ENCODE measurements around the gene SNAI1.
"Not testable (repeated sequence)": the region's sequence is repeated elsewhere in the genome, so short reads cannot be mapped to it uniquely, and the experiment has no call there.

SNAI1 gene

DNA sequence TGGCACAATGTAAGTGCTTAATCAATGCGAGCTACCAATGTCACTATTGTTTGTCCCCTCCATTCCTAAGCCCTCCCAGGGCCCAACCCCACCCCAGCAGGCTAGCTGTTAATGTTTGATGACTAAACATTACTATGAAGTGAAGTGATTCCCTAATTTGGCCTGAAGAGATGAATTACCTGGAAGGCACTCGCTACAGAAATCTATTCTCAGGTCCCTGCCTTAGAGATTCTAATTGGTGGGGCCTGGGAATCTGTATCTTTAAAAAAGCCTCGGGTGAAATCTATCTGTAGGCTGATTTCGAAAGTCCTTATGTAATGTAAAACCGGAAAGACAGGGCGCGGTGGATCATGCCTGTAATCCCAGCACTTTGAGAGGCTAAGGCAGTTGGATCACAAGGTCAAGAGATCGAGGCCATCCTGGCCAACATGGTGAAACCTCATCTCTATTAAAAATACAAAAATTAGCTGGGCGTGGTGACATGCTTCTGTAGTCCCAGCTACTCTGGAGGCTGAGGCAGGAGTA is 16.9 kb upstream of the SNAI1 start:
- Histone ChIP-seq H3K9ac (ENCODE audit: low read length) (no peak overlapping the region), H3K4me1 (ENCODE audit: control insufficient read depth, insufficient read depth, low read length) (no peaks in the 10 kb centered on the region)

DNA sequence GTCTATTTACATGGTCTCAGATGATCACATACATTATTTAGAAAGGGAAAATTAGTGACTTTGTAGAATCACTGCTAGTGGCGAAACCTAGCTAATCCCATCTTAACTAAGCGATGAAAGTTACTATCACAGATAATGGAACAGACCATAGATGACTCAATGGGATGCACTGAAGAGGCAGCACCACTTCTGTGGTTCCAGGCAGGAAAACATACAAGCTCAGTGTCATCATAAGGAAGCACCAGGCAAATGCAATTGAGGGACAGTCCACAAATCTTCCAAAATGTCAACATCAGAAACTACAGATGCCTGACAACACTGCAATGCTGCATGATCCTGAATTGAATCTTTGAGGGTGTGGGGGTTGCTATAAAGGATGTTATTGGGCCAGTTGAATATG is 15.9 kb upstream of the SNAI1 start:
- H3K27me3 ChIP-seq (ENCODE audit: control insufficient read depth, insufficient read depth, low read length): no peaks in the 10 kb centered on the region
- H3K36me3 ChIP-seq (ENCODE audit: control insufficient read depth, insufficient read depth, low read length): no peaks in the 10 kb centered on the region
- no peak overlapping the region for H3K27ac ChIP-seq (ENCODE audit: low read depth, low read length)
- no peak overlapping the region for H3K4me3 ChIP-seq (ENCODE audit: low read depth, low read length)
- H3K4me1 ChIP-seq (ENCODE audit: control insufficient read depth, insufficient read depth, low read length): no peaks in the 10 kb centered on the region
- H3K9me3 ChIP-seq (ENCODE audit: control insufficient read depth, insufficient read depth, low read depth, low read length): no peaks in the 10 kb centered on the region
- no peak overlapping the region for H3K9ac ChIP-seq (ENCODE audit: low read length)

More for the DNA sequence above, 16.9 kb upstream of the SNAI1 start:
- Histone ChIP-seq H3K4me3 (ENCODE audit: low read depth, low read length) (no peak overlapping the region), H3K27ac (ENCODE audit: low read depth, low read length) (no peak overlapping the region), H3K9me3 (ENCODE audit: control insufficient read depth, insufficient read depth, low read depth, low read length) (no peaks in the 10 kb centered on the region), H3K36me3 (ENCODE audit: control insufficient read depth, insufficient read depth, low read length) (no peaks in the 10 kb centered on the region), H3K27me3 (ENCODE audit: control insufficient read depth, insufficient read depth, low read length) (no peaks in the 10 kb centered on the region)

DNA sequence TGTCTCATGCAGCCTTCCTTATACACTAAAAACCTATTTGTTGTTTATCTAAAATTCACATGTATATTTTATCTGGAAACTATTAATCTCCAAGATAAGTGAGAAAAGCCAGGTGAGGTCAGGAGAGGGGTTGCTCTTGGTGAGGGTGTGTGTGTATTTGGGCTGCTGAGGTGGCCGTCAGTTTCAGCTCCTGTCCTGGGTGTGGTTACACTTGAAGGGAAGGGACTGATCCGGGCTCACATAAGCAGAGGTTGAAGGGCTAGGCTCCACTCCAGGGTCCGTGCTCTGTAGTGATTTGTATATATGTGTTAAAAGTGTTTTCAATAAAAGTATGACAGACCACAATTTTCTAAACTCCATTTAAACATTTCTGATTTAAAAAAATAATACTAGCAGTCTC is 13.5 kb upstream of the SNAI1 start:
- Histone ChIP-seq H3K4me1 (ENCODE audit: control insufficient read depth, insufficient read depth, low read length) (no peaks in the 10 kb centered on the region), H3K27me3 (ENCODE audit: control insufficient read depth, insufficient read depth, low read length) (no peaks in the 10 kb centered on the region), H3K9me3 (ENCODE audit: control insufficient read depth, insufficient read depth, low read depth, low read length) (no peaks in the 10 kb centered on the region), H3K4me3 (ENCODE audit: low read depth, low read length) (no peak overlapping the region), H3K27ac (ENCODE audit: low read depth, low read length) (no peak overlapping the region), H3K9ac (ENCODE audit: low read length) (no peak overlapping the region), H3K36me3 (ENCODE audit: control insufficient read depth, insufficient read depth, low read length) (no peaks in the 10 kb centered on the region)

DNA sequence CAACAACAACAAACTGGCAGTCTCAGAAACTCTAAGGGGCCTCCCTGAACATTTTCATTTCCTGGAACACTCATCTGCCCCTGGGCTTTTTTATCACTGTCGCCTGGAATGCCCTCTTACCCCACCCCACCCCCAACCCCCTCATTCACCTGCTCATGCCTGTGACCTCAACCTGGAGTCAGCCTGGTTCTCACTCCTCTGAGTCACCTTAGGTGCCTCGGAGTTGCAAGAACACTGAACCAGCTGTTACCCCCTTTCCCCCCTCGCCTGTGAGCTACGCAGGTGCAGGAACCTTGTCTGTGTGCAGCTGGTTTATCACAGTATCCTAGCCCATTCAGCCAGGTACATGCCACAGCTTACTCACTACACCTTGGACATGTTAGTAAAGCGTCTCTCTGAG is 12.8 kb upstream of the SNAI1 start:
- Histone ChIP-seq H3K9ac (ENCODE audit: low read length) (no peak overlapping the region), H3K27me3 (ENCODE audit: control insufficient read depth, insufficient read depth, low read length) (no peaks in the 10 kb centered on the region), H3K9me3 (ENCODE audit: control insufficient read depth, insufficient read depth, low read depth, low read length) (no peaks in the 10 kb centered on the region), H3K27ac (ENCODE audit: low read depth, low read length) (no peak overlapping the region), H3K36me3 (ENCODE audit: control insufficient read depth, insufficient read depth, low read length) (no peaks in the 10 kb centered on the region), H3K4me1 (ENCODE audit: control insufficient read depth, insufficient read depth, low read length) (no peaks in the 10 kb centered on the region), H3K4me3 (ENCODE audit: low read depth, low read length) (no peak overlapping the region)

DNA sequence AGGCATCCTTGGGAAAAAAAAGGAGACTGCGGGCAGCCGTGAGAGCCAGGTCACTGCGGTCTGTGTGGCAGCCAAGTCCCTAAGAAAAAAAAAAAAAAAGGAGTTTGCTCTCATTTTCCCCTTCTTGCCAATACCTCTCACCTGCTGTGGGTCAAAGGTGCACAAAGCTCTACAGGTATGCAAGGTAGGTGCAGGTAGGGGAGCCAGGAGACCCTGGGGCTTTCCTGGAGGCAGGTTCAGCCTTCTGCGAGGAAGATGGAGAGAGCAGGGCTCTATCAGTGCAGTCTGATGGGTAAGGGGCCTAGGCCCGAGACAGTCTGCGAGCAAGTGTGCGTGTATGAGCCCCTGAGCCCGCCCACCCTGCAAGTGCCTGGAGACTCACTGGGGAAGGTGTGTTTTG is 12.3 kb upstream of the SNAI1 start:
- H3K27me3 ChIP-seq (ENCODE audit: control insufficient read depth, insufficient read depth, low read length): no peaks in the 10 kb centered on the region
- no peak overlapping the region for H3K4me3 ChIP-seq (ENCODE audit: low read depth, low read length)
- no peaks in the 10 kb centered on the region for H3K4me1 ChIP-seq (ENCODE audit: control insufficient read depth, insufficient read depth, low read length)
- no peak overlapping the region for H3K27ac ChIP-seq (ENCODE audit: low read depth, low read length)
- H3K9ac ChIP-seq (ENCODE audit: low read length): no peak overlapping the region
- H3K36me3 ChIP-seq (ENCODE audit: control insufficient read depth, insufficient read depth, low read length): no peaks in the 10 kb centered on the region
- no peaks in the 10 kb centered on the region for H3K9me3 ChIP-seq (ENCODE audit: control insufficient read depth, insufficient read depth, low read depth, low read length)

DNA sequence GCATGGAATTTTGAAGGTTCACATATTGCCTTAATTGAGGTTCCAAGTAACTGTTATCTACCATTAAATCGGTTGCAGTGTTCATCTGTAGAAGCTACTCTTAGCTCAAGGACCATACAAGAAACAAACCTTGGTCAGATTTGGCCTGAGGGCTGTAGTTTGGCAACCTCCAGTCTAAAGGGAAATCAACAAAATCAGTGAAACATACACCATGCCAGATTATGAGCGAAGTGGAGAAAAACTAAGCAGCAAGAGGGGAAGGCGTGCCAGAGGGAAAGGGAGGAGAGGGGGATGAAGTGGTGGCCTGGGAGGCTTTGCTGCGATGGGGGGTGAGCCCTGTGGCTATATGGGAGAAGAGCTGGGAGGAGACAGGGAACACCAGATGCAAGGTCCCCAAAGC is 8.8 kb upstream of the SNAI1 start:
- no peaks in the 10 kb centered on the region for H3K9me3 ChIP-seq (ENCODE audit: control insufficient read depth, insufficient read depth, low read depth, low read length)
- no peak overlapping the region for H3K9ac ChIP-seq (ENCODE audit: low read length)
- H3K27ac ChIP-seq (ENCODE audit: low read depth, low read length): no peak overlapping the region
- no peaks in the 10 kb centered on the region for H3K27me3 ChIP-seq (ENCODE audit: control insufficient read depth, insufficient read depth, low read length)
- H3K4me1 ChIP-seq (ENCODE audit: control insufficient read depth, insufficient read depth, low read length): no peaks in the 10 kb centered on the region
- no peaks in the 10 kb centered on the region for H3K36me3 ChIP-seq (ENCODE audit: control insufficient read depth, insufficient read depth, low read length)
- H3K4me3 ChIP-seq (ENCODE audit: low read depth, low read length): no peak overlapping the region

DNA sequence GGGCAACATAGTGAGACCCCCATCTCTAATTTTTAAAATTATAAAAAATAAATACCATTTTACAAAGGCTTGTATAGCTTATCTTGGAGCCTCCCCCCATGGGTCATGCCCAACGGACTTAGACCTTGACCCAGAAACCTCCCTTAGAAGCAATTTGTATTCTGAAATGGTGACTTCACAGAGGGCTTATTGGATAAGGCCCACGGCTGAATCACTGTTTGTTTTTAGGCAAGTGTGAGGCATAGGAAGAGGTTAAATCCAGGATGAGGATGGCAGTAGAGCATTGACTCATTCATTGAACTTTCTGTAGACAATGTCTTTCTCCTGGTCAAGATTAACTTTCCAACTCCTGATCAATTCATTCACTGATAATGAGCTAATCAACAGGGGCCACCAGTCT is 6.2 kb upstream of the SNAI1 start:
- Histone ChIP-seq H3K27me3 (ENCODE audit: control insufficient read depth, insufficient read depth, low read length) (peaks cover 9% of the 10 kb centered on the region), H3K36me3 (ENCODE audit: control insufficient read depth, insufficient read depth, low read length) (no peaks in the 10 kb centered on the region), H3K4me1 (ENCODE audit: control insufficient read depth, insufficient read depth, low read length) (peaks cover 9% of the 10 kb centered on the region), H3K9ac (ENCODE audit: low read length) (no peak overlapping the region), H3K27ac (ENCODE audit: low read depth, low read length) (no peak overlapping the region), H3K4me3 (ENCODE audit: low read depth, low read length) (no peak overlapping the region), H3K9me3 (ENCODE audit: control insufficient read depth, insufficient read depth, low read depth, low read length) (no peaks in the 10 kb centered on the region)

DNA sequence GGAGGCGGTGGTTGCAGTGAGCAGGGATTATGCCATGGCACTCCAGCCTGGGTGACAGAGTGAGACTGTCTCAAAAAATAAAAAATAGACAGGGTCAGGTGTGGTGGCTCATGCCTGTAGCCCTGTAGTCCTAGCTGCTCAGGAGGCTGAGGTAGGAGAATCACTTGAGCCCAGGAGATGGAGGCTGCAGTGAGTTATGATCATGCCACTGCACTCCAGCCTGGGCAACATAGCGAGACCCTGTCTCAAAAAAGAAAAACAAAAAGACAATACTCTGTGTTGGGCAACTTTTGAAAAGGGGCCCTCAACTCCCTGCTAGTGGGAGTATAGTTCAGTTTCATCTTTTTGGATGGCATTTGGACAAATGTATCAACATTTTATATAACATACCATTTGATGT is 5.0 kb upstream of the SNAI1 start:
- peaks cover 18% of the 10 kb centered on the region for H3K27me3 ChIP-seq (ENCODE audit: control insufficient read depth, insufficient read depth, low read length)
- H3K9me3 ChIP-seq (ENCODE audit: control insufficient read depth, insufficient read depth, low read depth, low read length); H3K9ac ChIP-seq (ENCODE audit: low read length); H3K4me3 ChIP-seq (ENCODE audit: low read depth, low read length); H3K27ac ChIP-seq (ENCODE audit: low read depth, low read length); H3K36me3 ChIP-seq (ENCODE audit: control insufficient read depth, insufficient read depth, low read length): not testable (repeated sequence)
- peaks cover 17% of the 10 kb centered on the region for H3K4me1 ChIP-seq (ENCODE audit: control insufficient read depth, insufficient read depth, low read length)

DNA sequence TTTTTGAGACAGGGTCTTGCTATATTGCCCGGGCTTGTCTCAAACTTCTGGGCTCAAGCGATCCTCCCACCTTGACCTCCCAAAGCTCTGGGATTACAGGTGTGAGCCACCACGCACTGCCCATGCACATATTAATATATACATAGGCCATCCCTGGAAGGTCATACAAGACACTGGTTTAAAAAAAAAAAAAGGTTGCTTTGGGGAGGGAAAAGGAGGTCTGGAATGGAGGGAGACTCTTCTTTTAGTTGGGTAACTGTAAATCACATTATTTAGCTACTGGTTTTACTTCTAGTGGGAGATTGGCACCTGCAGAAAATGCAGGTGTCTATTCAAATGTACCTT is 4.1 kb upstream of the SNAI1 start:
- H3K4me3 ChIP-seq (ENCODE audit: low read depth, low read length): no peak overlapping the region
- H3K27ac ChIP-seq (ENCODE audit: low read depth, low read length): no peak overlapping the region
- no peaks in the 10 kb centered on the region for H3K36me3 ChIP-seq (ENCODE audit: control insufficient read depth, insufficient read depth, low read length)
- H3K9ac ChIP-seq (ENCODE audit: low read length): no peak overlapping the region
- H3K4me1 ChIP-seq (ENCODE audit: control insufficient read depth, insufficient read depth, low read length): peaks cover 21% of the 10 kb centered on the region
- H3K27me3 ChIP-seq (ENCODE audit: control insufficient read depth, insufficient read depth, low read length): peaks cover 18% of the 10 kb centered on the region
- H3K9me3 ChIP-seq (ENCODE audit: control insufficient read depth, insufficient read depth, low read depth, low read length): no peaks in the 10 kb centered on the region

DNA sequence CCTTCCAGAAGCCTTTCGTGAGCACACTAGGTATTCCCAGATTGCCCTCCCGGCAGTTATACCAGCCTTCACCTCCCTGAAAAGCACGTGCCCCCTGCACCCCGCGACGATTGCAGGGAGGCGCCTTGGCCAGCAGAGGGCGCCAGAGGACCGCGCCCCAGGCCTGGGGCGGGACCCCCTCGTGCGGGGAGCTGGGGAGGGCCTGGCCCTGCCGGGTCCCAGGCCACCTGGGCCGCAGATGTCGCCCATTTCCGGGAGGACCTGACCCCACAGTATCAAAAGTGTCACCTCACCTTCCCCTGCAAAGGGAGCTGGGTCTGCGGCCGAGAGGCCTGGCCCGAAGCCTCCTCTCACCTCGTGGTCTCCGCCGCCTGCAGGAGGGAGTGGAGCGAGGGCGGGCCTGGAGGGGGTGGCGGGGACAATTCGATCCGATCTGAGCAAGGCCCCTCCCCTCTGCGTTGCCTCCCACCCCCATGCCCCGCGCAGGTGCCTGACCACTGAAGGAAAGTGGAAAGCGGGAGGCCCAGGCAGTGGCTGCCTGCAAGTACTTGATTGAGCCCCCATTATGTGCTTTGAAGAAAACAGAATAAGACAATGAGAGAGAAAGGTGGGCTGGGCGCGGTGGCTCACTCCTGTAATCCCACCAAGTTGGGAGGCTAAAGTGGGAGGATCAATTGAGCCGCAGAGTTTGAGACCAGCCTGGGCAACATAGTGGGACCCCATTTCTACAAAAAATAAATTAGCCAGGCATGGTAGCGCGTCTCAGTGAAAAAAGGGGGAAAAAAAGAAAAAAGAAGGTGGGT is 3.5 kb upstream of the SNAI1 start:
- H3K9me3 ChIP-seq (ENCODE audit: control insufficient read depth, insufficient read depth, low read depth, low read length): no peaks in the 10 kb centered on the region
- H3K4me3 ChIP-seq (ENCODE audit: low read depth, low read length): peak overlapping the region; percentile 55
- H3K9ac ChIP-seq (ENCODE audit: low read length): peak overlapping the region; percentile 48
- no peak overlapping the region for H3K27ac ChIP-seq (ENCODE audit: low read depth, low read length)
- peaks cover 26% of the 10 kb centered on the region for H3K4me1 ChIP-seq (ENCODE audit: control insufficient read depth, insufficient read depth, low read length)
- H3K36me3 ChIP-seq (ENCODE audit: control insufficient read depth, insufficient read depth, low read length): peaks cover 5% of the 10 kb centered on the region; the same call in 1 of the 2 replicates
- peaks cover 18% of the 10 kb centered on the region for H3K27me3 ChIP-seq (ENCODE audit: control insufficient read depth, insufficient read depth, low read length)

DNA sequence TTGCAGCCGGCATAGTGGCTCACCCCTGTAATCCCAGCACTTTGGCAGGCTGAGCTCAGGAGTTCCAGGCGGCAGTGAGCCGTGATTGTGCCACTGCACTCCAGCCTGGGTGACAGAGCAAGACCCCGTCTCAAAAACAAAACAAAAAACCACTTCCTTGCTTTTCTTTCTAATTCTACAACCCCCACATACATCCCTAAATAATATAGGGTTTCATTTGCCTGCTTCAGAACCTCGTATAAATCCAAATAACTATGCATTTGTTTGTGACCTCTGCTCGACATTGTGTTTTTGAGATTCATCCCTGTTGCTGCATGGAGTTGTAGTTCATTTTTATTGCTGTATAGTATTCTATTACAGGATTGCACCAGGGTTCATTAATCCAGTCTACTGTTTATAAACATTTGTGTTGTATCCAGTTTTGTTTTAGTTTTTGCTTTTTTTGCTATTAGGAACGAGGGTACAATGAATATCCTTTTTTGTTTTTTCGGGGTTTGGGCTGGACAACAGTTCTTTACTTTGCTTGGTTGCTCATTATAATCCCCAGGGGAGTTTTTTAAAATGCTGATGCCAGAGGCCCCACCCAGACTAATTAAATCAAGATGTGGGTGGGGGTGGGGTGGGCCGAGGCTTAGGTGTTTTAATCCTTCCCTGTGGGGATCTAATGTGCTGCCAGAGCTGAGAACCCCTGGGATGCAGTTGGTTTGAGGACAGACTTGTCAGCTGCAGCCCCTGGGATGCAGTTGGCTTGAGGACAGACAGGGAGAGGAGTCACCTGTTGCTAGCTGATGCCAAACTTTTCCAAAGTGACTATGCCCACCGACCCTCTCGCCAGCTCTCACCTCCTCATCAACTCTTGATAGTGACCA is 2.4 kb upstream of the SNAI1 start:
- Histone ChIP-seq H3K9ac (ENCODE audit: low read length) (no peak overlapping the region), H3K4me3 (ENCODE audit: low read depth, low read length) (no peak overlapping the region), H3K27me3 (ENCODE audit: control insufficient read depth, insufficient read depth, low read length) (peaks cover 18% of the 10 kb centered on the region), H3K9me3 (ENCODE audit: control insufficient read depth, insufficient read depth, low read depth, low read length) (no peaks in the 10 kb centered on the region), H3K36me3 (ENCODE audit: control insufficient read depth, insufficient read depth, low read length) (peaks cover 16% of the 10 kb centered on the region), H3K4me1 (ENCODE audit: control insufficient read depth, insufficient read depth, low read length) (peaks cover 38% of the 10 kb centered on the region), H3K27ac (ENCODE audit: low read depth, low read length) (no peak overlapping the region)
